T47D (cell line): ENCODE data around the gene EEF2K.

Source experiments
- DNase-seq, 2 experiments: peaks; one replicate each; pipeline versions ENCODE4 v3.0.0 to v3.0.0-alpha.2; 2011 to 2012; ENCODE audit warnings: low read depth in 1 of 2, low spot score in 1 of 2
- JUND ChIP-seq: IDR thresholded peaks from 2 replicates; pipeline ENCODE4 v1.6.1; 2012; ENCODE audit warnings: low read depth
- in situ Hi-C: cut with HindIII; loops from 2 replicates; pipeline ENCODE4 v1.10.0; 2016; ENCODE audit warnings: low sequenced_read_pairs, low pct_unique_long_range_greater_than_20kb

The EEF2K gene

GRCh38 chr16:22220069-22220440, 14.0 kb downstream of the EEF2K start:
- in situ Hi-C loops, result no loop called here
- TF ChIP-seq JUND, result no peak
- no peak for DNase-seq

- TF ChIP-seq JUND, result no peak
- no peak for DNase-seq
- in situ Hi-C loops, result no loop called here
These were observed 14.6 kb downstream of the EEF2K start for GRCh38 chr16:22220714-22221113.

- in situ Hi-C loops, result no loop called here
- TF ChIP-seq JUND, result no peak
- DNase-seq, result no peak
These were observed 15.9 kb downstream of the EEF2K start for GRCh38 chr16:22222006-22222405.

GRCh38 chr16:22222998-22223397, 16.9 kb downstream of the EEF2K start:
- no peak for DNase-seq
- in situ Hi-C loops, result no loop called here
- no peak for TF ChIP-seq JUND

- no peak for DNase-seq
- no peak for TF ChIP-seq JUND
- in situ Hi-C loops, result no loop called here
These were observed 19.0 kb downstream of the EEF2K start for GRCh38 chr16:22225060-22225459.

- TF ChIP-seq JUND, result no peak
- in situ Hi-C loops, result no loop called here
- DNase-seq, result no peak
These were observed 23.8 kb downstream of the EEF2K start for GRCh38 chr16:22229889-22230288.

- in situ Hi-C loops, result no loop called here
- TF ChIP-seq JUND, result no peak; the same call in 1 of the 2 replicates
- DNase-seq, result peak; percentile 45 to 91
These were observed 26.4 kb downstream of the EEF2K start for GRCh38 chr16:22232277-22233036.

GRCh38 chr16:22233037-22233372, 26.9 kb downstream of the EEF2K start:
- in situ Hi-C loops, result no loop called here
- no peak for TF ChIP-seq JUND

GRCh38 chr16:22235839-22236745, 30.0 kb downstream of the EEF2K start:
- no peak for DNase-seq
- TF ChIP-seq JUND, result no peak
- in situ Hi-C loops, result no loop called here

More at GRCh38 chr16:22233037-22233372, 26.9 kb downstream of the EEF2K start:
- DNase-seq, result no peak

GRCh38 chr16:22239131-22239805, 33.2 kb downstream of the EEF2K start:
- DNase-seq, result no peak
- in situ Hi-C loops, result no loop called here
- no peak for TF ChIP-seq JUND

GRCh38 chr16:22240023-22240710, 34.1 kb downstream of the EEF2K start:
- peak; percentile 59; the same call in 1 of the 2 replicates for TF ChIP-seq JUND
- in situ Hi-C loops, result no loop called here
- peak; percentile 28 to 69 for DNase-seq

GRCh38 chr16:22250522-22250921, 44.4 kb downstream of the EEF2K start:
- TF ChIP-seq JUND, result no peak
- DNase-seq, result no peak

More at GRCh38 chr16:22250522-22250921, 44.4 kb downstream of the EEF2K start:
- in situ Hi-C loops, result no loop called here
